SK-N-MC (cell line): ENCODE results near the gene IDE.

Experiments
- DNase-seq: peaks from one replicate; pipeline ENCODE4 v3.0.0-alpha.2; 2011; ENCODE audit warnings: low read depth, low spot score
- H3K27ac ChIP-seq: fragments of 200-600 bp; sonication (generic); 2 replicates; pipeline ENCODE4 v1.5.1; 2016; ENCODE audit warnings: mixed run types
- H3K36me3 ChIP-seq: fragments of 200-600 bp; sonication (generic); 2 replicates; pipeline ENCODE4 v1.6.1; 2017; ENCODE audit warnings: antibody characterized with exemption, low read length, mixed read lengths; ENCODE audit not compliant: insufficient read depth
- H3K4me3 ChIP-seq: fragments of 200-600 bp; sonication (generic); 2 replicates; pipeline ENCODE4 v1.5.1; 2016
- H3K9ac ChIP-seq: fragments of 200-600 bp; sonication (generic); 2 replicates; pipeline ENCODE4 v1.8.0; 2017; ENCODE audit warnings: mixed run types, mixed read lengths; ENCODE audit not compliant: insufficient read length
- H3K9me3 ChIP-seq: fragments of 200-600 bp; sonication (generic); 2 replicates; pipeline ENCODE4 v1.6.1; 2017; ENCODE audit warnings: low read depth, mild to moderate bottlenecking, antibody characterized with exemption, low read length, moderate library complexity, mixed read lengths
- EZH2 ChIP-seq: fragments of 200-600 bp; sonication (generic); IDR thresholded peaks from one replicate; pipeline ENCODE4 v1.6.1; 2017; ENCODE audit warnings: antibody characterized with exemption
- FOXP2 ChIP-seq: optimal IDR thresholded peaks from 2 replicates; pipeline ENCODE3; 2011; ENCODE audit warnings: mild to moderate bottlenecking, moderate library complexity; ENCODE audit not compliant: insufficient read depth; ENCODE audit errors: extremely low read length, control extremely low read depth
- POLR2AphosphoS5 ChIP-seq: IDR thresholded peaks from 2 replicates; pipeline ENCODE4 v1.6.1; 2012; ENCODE audit warnings: mild to moderate bottlenecking, low read depth, low read length, borderline replicate concordance

The IDE gene

DNA sequence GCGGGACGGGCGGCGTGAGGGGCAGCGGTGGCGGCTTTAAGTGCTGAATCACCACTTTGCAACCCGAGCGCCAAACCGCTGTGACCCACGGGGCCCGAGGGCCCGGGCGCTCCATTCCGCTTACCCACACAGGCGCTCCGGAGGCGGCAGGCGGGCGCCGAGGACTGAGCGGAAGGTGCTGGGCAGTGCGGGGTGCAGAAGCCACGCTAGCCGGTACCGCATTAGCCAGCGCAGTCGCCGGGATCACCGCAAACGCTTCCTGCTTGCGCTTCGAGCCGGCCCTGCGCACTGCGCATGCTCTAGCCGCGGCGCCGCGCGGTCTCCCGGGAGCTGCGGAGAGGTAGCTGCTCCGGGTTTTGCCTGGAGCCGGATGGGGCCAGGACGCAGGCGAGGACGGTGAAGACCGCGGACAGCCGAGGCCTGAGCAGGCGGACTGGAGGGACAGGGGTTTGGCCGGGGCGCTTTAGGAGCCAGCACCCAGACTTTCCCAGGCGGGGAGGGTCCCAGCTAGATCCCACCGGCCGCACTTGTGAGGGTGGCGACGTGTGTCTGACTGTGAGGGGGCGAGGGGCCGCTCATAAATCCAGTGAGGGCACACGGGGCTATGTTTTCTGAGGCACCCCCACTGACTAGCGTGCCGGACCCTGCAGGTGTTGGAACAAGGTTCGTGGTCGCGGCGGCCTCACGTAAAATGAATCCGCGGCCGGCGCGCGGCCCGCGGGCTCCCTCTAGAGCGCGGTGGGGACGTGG is at the start of gene IDE:
Gene IDE, minus strand, starts transcription at position 296 of the 750 bp plus-strand sequence. Its CDS starts 74 bp downstream, at position 222.
- DNase-seq, result no peak
- no peak for TF ChIP-seq EZH2
- TF ChIP-seq POLR2AphosphoS5, result peak; percentile 54; the same call in 1 of the 2 replicates
- Histone ChIP-seq H3K36me3 (no peaks in the 10 kb centered on the region), H3K27ac (no peak within 1 kb of the TSS), H3K9me3 (no peaks in the 10 kb centered on the region), H3K4me3 (peak within 1 kb of the TSS; percentile 88), H3K9ac (peak within 1 kb of the TSS; percentile 78)

DNA sequence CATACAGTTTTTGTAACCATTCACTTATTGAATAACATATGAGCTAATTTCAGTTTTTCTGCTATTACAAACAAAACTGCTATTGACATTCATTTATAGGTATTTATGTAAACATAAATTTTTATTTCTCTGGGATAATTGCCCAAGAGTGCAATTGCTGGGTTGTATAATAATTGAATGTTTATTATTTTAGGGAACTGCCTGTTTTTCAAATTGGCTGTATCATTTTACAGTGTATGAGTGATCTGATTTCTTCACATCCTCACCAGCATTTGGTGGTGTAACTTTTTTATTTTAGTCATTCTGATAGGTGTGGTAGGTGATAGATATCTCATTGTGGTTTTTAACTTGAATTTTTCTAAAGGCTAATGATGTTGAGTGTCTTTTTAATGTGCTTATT is 45.5 kb upstream of the IDE start:
- no peak overlapping the region for H3K9ac ChIP-seq
- H3K27ac ChIP-seq, result no peak overlapping the region
- TF ChIP-seq EZH2, result no peak
- TF ChIP-seq FOXP2, result no peak
- no peak for TF ChIP-seq POLR2AphosphoS5
- no peak for DNase-seq
- no peak overlapping the region for H3K4me3 ChIP-seq
- H3K9me3 ChIP-seq, result no peaks in the 10 kb centered on the region
- peaks cover 35% of the 10 kb centered on the region for H3K36me3 ChIP-seq

DNA sequence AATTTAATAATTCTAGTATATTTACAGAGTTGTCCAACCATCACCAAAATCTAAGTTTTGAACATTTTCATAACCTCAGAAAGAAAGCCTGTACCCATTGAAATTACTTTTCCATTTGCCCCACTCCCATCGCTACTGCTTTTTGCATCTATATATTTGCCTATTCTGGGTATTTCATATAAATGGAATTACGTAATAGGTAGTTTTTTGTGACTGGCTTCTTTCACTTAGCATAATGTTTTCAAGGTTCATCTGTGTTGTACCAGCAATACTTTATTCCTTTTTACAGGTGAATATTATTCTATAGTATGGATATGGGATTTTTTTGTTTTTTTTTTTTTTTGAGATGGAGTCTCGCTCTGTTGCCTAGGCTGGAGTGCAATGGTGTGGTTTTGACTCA is 41.6 kb upstream of the IDE start:
- no peak for DNase-seq
- no peak overlapping the region for H3K9ac ChIP-seq
- TF ChIP-seq POLR2AphosphoS5 (no peak), EZH2 (no peak), FOXP2 (no peak)
- H3K9me3 ChIP-seq, result no peaks in the 10 kb centered on the region
- H3K4me3 ChIP-seq, result no peak overlapping the region
- peaks cover 36% of the 10 kb centered on the region for H3K36me3 ChIP-seq
- H3K27ac ChIP-seq, result no peak overlapping the region

DNA sequence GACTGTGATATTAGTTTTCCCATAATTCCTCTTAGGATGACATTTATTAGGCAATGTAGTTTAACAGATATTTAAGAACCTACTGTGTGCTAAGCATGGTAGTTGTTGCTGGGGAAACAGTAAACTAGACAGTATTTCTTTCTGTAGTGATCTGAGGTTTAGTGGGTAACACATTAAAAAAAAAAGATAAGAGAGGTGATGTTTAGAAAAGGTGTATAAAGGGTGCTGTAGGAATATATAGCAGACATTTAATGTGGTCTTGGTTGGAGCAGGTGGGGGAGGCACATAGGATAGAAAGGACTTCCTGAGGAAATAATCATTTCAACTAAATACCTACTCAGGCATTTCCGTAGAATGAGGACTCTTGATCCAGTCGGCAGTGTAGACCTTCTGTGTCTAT is 30.9 kb upstream of the IDE start:
- H3K9ac ChIP-seq, result no peak overlapping the region
- no peaks in the 10 kb centered on the region for H3K9me3 ChIP-seq
- TF ChIP-seq EZH2, result no peak
- TF ChIP-seq POLR2AphosphoS5, result no peak
- TF ChIP-seq FOXP2, result no peak
- H3K36me3 ChIP-seq, result peaks cover 17% of the 10 kb centered on the region
- H3K27ac ChIP-seq, result no peak overlapping the region
- no peak overlapping the region for H3K4me3 ChIP-seq
- DNase-seq, result no peak

DNA sequence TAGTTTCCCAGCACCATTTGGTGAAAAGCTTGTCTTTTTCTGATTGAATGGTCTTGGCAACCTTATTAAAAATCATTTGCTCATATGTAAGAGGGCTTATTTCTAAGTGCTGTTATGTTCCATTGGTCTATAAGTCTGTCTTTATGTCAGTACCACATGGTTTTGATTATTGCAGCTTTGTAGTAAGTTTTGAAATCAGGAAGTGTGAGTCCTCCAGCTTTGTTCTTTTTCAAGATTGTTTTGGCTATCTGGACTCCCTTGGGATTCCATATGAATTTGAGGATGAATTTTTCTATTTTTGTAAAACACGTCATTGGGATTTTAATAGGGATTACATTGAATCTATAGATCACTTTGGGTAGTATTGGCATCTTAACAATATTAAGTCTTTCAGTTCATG is 24.4 kb upstream of the IDE start:
- TF ChIP-seq FOXP2 (no peak), EZH2 (no peak), POLR2AphosphoS5 (no peak)
- no peak overlapping the region for H3K4me3 ChIP-seq
- no peak overlapping the region for H3K27ac ChIP-seq
- H3K9me3 ChIP-seq, result no peaks in the 10 kb centered on the region
- H3K36me3 ChIP-seq, result peaks cover 11% of the 10 kb centered on the region
- DNase-seq, result no peak
- H3K9ac ChIP-seq, result no peak overlapping the region

DNA sequence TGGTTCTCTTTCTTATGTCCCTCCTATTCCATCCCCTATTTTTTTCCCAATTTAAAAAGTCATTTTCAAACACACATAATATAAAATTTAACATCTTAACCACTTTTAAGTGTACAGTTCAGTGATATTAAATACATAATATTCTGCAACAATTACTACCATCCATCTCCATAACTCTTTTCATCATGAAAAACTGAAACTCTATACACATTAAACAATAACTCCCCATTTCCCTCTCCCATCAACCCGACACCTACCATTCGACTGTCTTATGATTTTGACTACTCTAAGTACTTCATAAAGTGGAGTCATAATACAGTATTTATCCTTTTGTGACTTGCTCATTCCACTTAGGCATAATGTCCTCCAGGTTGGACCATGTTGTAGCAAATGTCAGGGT is 21.6 kb upstream of the IDE start:
- Histone ChIP-seq H3K27ac (no peak overlapping the region), H3K9ac (no peak overlapping the region), H3K36me3 (peaks cover 11% of the 10 kb centered on the region), H3K9me3 (no peaks in the 10 kb centered on the region), H3K4me3 (no peak overlapping the region)
- no peak for DNase-seq
- no peak for TF ChIP-seq EZH2
- no peak for TF ChIP-seq FOXP2
- no peak for TF ChIP-seq POLR2AphosphoS5

DNA sequence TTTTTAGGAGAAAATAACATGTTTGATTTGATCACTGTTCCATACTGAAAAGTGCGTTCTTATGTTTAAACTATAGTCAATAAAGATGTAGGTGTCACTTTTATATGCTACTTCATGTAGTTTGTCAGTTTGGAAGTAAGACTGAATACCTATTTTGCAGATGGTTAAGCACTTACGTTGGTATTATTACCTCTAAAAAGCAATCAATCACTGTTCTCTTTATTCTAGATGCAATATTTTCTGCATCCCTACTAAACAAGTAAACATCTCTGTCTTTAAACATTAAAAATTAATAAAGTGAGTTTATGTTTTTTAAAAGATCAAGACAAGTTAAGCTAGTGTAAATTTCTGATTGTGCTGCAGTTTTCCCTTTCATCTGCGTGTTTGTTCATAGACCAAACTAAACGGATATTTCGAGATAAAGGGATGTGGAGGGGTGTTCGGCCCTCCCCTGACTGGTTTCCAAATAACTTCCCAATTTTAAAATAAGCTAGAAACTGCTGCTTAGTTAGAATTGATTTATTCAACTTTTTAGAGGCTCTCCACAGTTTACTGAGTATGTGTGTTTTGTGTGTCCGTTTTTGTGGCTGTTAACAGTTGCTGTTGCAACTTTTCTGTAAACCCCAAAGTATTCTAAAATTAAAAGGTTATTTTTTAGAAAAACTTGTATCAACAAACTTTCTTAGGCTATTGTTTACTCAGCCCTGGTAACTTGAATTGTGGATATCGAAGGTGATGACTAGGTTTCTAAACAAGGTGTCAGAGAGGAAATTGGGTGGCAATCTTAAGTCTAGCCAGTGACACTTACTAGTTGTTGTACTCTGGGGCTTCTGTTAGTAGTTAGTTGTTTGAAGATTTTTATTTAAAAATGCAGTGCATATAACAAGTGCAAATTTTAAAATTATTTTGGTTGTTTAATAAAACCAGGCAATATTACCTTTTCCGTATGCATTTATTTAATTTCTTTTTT is 20.0 kb upstream of the IDE start:
- TF ChIP-seq POLR2AphosphoS5, result no peak
- no peak for TF ChIP-seq EZH2
- TF ChIP-seq FOXP2, result no peak
- Histone ChIP-seq H3K4me3 (peak overlapping the region; percentile 87), H3K27ac (peak overlapping the region; percentile 89), H3K9ac (peak overlapping the region; percentile 92), H3K9me3 (no peaks in the 10 kb centered on the region), H3K36me3 (peaks cover 11% of the 10 kb centered on the region)
- no peak for DNase-seq
